Renal pelvis (tissue), 12 donors: ENCODE results near the gene HCFC2. TPM values are rescaled to one million over a fixed set of nuclear protein-coding genes. Genes with fewer than 3 reads are reported as not detected.
A peak's percentile ranks its signal among the peaks of the same experiment; 100 is the strongest.
"Not testable (repeated sequence)": the region's sequence is repeated elsewhere in the genome, so short reads cannot be mapped to it uniquely, and the experiment has no call there.

Source experiments
- DNase-seq: peaks from one replicate; pipeline ENCODE4 v3.0.0-alpha.2; 2013
- long read RNA-seq, 16 experiments: transcript quantifications; one replicate each; lab custom pipeline, GENCODE V29; 2026
- polyA plus RNA-seq, 3 donors: library from polyadenylated mRNA; unstranded; fragments of 120-200 nt; gene quantifications; one replicate each; pipeline ENCODE4 v1.2.1, GENCODE V29; 2013; ENCODE audit not compliant: insufficient read length in 3 of 3

HCFC2 gene
- polyA plus RNA-seq, result 10 to 100 TPM; 14.0 to 17.1 (median 16.8) TPM
- long read RNA-seq, donor 1, full-length matches to known transcripts, result 2 of 7 reads
- long read RNA-seq, donor 1, partial matches to known transcripts, result 5 of 7 reads
- long read RNA-seq, donor 1, other reads (novel, unspliced or antisense), result 0 of 7 reads
- long read RNA-seq, donor 2, full-length matches to known transcripts, result 1 of 7 reads
- long read RNA-seq, donor 2, partial matches to known transcripts, result 6 of 7 reads
- long read RNA-seq, donor 2, other reads (novel, unspliced or antisense), result 0 of 7 reads
- long read RNA-seq, donor 3, partial matches to known transcripts, result 5 of 6 reads
- long read RNA-seq, donor 3, other reads (novel, unspliced or antisense), result 0 of 6 reads
- long read RNA-seq, donor 4, full-length matches to known transcripts, result 2 of 2 reads
- long read RNA-seq, donor 4, partial matches to known transcripts, result 0 of 2 reads
- long read RNA-seq, donor 4, other reads (novel, unspliced or antisense), result 0 of 2 reads
- long read RNA-seq, donor 5, result 0 reads
- long read RNA-seq, donor 6, partial matches to known transcripts, result 25 of 68 reads
- long read RNA-seq, donor 6, other reads (novel, unspliced or antisense), result 43 of 68 reads
- long read RNA-seq, donor 7, full-length matches to known transcripts, result 4 of 4 reads
- long read RNA-seq, donor 7, partial matches to known transcripts, result 0 of 4 reads
- long read RNA-seq, donor 7, other reads (novel, unspliced or antisense), result 0 of 4 reads
- long read RNA-seq, donor 8, full-length matches to known transcripts, result 1 of 6 reads
- long read RNA-seq, donor 8, partial matches to known transcripts, result 5 of 6 reads
- long read RNA-seq, donor 8, other reads (novel, unspliced or antisense), result 0 of 6 reads
- long read RNA-seq, donor 9, full-length matches to known transcripts, result 2 of 2 reads
- long read RNA-seq, donor 9, partial matches to known transcripts, result 0 of 2 reads
- long read RNA-seq, donor 9, other reads (novel, unspliced or antisense), result 0 of 2 reads
- long read RNA-seq, donor 10, full-length matches to known transcripts, result 1 of 10 reads
- long read RNA-seq, donor 10, partial matches to known transcripts, result 9 of 10 reads
- long read RNA-seq, donor 10, other reads (novel, unspliced or antisense), result 0 of 10 reads
- long read RNA-seq, donor 11, full-length matches to known transcripts, result 1 of 8 reads
- long read RNA-seq, donor 11, partial matches to known transcripts, result 7 of 8 reads
- long read RNA-seq, donor 11, other reads (novel, unspliced or antisense), result 0 of 8 reads
- long read RNA-seq, donor 12, full-length matches to known transcripts, result 1 of 12 reads
- long read RNA-seq, donor 12, partial matches to known transcripts, result 11 of 12 reads
- long read RNA-seq, donor 12, other reads (novel, unspliced or antisense), result 0 of 12 reads
- long read RNA-seq, donor 13, result 0 reads
- long read RNA-seq, donor 14, result 0 reads
- long read RNA-seq, donor 15, full-length matches to known transcripts, result 7 of 7 reads
- long read RNA-seq, donor 15, partial matches to known transcripts, result 0 of 7 reads
- long read RNA-seq, donor 15, other reads (novel, unspliced or antisense), result 0 of 7 reads
- long read RNA-seq, donor 16, result 0 reads

DNA sequence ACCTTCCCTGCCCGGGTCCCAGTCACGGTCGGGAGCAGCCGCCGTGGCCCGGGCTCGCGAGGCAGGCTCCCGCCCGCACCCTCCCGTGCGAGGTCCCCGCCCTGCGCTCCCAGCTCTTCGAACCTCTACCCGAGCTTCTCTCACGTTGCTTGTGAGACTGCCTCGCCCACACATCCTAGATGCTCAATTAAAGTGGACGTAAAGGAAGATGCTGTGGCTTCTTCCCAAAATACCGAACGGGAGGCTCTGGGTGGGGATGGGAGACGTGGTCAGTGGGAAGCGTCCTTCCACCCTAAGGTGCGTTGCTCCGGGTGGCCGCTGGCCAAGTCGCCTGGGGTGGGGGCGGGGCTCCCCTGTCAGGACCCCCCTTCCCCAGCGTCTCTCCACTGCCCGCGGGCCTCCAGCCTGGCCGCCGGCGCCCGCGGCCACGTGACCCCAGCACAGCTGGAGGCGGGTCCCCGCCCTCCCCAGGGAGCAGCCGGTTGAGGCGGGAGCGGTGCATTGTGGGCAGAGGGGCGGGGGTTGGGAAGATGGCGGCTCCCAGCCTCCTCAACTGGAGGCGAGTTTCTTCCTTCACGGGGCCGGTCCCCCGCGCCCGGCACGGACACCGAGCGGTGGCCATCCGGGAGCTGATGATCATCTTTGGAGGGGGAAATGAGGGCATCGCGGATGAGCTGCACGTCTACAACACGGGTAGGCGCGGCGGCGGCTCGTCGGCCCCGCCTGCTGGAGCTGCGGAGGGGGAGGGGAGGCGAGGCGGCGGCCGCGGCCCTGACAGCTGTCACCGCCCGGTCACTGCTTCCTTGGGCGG, at the start of gene HCFC2:
Gene HCFC2 (plus strand): TSS at position 501 of the 811 bp plus-strand sequence. CDS start 30 bp downstream, at position 531.
- DNase-seq, result peak; percentile 90

DNA sequence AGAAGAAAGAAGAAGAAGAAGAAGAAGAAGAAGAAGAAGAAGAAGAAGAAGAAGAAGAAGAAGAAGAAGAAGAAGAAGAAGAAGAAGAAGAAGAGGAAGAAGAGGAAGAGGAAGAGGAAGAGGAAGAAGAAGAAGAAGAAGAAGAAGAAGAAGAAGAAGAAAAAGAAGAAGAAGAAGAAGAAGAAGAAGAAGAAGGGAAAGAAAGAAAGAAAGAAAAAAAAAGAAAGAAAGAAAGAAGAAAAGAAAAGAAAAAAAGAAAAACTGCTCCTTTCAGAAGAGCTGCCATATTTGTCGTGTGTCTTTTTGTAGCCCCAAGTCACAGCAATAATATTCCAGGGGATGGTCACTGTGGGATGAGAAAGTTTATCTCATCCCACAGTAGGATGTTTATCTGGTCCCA, 42.5 kb upstream of the HCFC2 start:
- not testable (repeated sequence) for DNase-seq

DNA sequence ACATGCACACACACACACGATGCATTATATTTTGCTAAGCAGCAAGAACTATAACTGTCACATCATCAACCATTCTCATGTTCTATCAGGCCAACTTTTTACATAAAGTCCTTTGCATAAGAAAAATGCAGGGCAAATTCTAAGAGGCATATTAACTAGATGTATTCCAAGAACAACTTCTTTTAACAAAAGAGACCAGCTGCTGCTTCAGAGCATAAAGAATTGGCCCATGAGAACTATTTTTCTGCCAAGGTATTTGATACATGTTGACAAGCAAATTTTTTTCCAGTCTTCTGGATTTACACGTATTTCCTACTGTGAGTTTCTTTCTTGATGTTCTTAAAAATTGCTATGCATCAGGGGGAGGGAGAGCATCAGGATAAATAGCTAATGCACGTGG, 41.5 kb upstream of the HCFC2 start:
- no peak for DNase-seq

DNA sequence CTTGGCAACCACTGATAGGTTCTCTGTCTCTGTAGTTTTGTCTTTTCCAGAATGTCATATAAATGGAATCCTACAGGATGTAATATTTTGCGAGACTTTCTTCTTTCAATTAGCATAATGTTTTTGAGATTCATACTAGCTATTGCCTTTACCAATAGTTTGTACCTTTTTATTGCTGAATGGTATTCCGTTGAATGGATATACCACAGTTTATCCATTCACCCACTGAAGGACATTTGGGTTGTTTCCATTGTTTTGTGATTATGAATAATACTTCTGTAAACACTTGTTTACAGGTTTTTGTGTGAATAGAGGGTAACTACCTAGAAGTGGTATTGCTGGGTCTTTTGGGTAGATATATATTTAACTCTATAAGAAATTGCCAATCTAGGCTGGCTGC, 40.6 kb upstream of the HCFC2 start:
- DNase-seq, result no peak

DNA sequence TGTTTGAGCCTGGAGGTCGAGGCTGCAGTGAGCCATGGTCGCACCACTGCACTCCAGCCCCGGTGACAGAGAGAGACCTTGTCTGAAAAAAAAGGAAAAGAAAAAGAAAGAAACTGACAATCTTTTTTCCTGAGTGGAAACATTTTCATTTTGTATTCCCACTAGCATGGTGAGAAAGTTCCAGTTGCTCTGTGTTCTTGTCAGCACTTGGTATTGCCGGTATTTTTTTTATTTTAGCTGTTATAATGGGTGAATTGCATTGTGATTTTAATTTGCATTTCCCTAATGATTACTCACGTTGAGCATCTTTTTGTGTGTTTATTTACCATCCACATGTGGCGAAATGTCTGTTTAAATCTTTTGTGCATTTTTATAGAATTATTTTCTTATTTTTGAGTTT, 40.0 kb upstream of the HCFC2 start:
- DNase-seq, result no peak

DNA sequence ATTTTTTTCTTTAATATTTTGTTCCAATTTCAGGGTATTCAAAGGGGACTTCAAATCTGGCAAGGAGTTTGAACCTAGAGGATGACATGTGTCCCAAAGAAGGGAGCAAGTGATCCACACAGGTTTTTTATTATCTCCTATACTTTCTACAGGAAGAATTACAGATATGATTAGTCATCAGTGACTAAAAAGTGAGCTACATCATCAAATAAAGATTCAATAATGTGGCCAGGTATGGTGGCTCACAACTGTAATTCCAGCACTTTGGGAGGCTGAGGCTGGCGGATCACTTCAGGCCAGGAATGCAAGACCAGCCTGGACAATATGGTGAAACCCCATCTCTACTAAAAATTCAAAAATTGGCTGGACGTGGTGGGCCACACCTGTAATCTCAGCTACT, 38.6 kb upstream of the HCFC2 start:
- no peak for DNase-seq

DNA sequence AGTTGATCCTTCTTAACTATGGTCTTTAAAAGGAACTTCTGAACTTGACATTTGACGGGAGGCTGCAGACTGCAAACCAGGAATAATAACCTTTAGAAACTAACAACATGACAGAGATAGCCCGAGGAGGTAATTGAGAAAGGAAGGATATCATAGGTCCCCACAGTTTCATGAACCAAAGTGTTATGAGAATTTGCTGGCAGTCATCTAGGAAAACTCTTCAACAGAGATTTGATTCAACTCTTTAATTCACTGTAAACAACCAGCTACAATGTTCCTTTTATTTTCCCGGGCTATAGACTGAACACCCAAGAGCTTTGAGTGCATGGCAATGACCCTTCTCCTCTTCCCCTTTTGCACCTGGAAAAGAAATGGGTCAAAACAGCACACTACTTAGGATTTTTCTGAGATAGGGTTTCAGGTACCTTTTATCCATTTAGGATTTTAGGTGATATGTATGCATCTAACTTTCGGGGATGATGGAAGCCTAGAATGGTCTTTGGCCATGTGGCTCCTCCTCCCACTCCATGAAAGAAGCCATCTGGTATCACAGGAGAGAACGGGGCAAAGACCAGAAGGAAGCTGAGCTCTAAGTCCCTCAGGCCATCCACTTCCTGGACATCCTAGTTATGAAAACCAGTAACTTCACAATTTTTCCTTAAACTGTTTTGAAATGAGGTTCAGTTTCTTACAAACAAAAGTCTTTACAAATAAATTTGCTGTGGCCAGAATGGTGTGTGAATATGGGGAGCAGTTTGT, 37.3 kb upstream of the HCFC2 start:
- no peak for DNase-seq

DNA sequence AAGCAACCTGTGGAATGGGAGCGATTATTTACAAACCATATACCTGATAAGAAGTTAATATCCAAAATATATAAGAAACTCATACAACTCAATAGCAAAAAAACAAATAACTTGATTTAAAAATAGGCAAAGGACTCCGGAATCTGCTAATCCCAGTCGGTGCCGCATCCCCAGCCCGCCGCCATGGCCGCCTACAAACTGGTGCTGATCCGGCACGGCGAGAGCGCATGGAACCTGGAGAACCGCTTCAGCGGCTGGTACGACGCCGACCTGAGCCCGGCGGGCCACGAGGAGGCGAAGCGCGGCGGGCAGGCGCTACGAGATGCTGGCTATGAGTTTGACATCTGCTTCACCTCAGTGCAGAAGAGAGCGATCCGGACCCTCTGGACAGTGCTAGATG, 33.7 kb upstream of the HCFC2 start:
- not testable (repeated sequence) for DNase-seq

DNA sequence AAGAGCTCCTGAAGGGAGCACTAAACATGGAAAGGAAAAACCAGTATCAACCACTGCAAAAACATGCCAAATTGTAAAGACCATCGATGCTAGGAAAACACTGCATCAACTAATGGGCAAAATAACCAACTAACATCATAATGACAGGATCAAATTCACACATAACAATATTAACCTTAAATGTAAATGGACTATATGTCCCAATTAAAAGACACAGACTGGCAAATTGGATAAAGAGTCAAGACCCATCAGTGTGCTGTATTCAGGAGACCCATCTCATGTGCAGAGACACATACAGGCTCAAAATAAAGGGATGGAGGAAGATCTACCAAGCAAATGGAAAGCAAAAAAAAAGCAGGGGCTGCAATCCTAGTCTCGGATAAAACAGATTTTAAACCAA, 28.2 kb upstream of the HCFC2 start:
- not testable (repeated sequence) for DNase-seq

DNA sequence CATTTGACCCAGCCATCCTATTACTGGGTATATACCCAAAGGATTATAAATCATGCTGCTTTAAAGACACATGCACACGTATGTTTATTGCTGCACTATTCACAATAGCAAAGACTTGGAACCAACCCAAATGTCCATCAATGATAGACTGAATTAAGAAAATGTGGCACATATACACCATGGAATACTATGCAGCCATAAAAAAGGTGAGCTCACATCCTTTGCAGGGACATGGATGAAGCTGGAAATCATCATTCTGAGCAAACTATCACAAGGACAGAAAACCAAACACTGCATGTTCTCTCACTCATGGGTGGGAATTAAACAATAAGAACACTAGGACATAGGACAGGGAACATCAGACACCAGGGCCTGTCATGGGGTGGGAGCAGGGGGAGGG, 24.6 kb upstream of the HCFC2 start:
- not testable (repeated sequence) for DNase-seq

DNA sequence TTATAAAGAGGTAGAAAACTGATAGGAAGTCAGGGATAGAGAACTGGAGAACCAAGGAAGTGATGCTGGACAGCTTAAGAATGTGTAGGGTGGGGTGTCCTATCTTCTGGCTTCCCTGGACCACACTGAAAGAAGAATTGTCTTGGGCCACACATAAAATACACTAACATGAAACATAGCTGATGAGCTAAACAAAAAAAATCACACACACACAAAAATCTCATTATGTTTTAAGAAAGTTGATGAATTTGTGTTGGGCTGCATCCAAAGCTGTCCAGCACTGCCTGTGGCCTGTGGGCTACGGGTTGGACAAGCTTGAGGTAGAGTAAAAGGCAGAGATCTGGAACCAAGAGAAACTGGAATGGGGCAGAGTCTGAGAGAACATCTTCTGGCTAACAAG, 21.8 kb upstream of the HCFC2 start:
- no peak for DNase-seq

DNA sequence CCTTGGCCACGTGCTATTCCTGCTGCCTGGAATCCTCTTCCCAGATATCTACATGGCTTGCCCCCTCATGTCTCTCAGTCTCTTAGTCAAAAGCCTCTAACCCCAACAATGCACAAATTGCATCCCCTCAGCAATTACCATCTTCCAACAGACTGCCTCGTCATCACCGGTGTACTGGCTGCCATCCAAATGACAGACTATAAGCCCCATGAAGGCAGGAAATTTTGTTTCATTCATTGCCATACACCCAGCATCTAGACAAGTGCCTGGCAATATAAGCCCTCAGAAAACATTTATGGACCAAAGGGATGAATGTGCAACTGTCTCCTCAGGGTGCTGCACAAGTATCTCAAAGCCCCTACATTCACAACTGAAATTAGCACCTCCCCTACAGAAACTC, 20.2 kb upstream of the HCFC2 start:
- no peak for DNase-seq

DNA sequence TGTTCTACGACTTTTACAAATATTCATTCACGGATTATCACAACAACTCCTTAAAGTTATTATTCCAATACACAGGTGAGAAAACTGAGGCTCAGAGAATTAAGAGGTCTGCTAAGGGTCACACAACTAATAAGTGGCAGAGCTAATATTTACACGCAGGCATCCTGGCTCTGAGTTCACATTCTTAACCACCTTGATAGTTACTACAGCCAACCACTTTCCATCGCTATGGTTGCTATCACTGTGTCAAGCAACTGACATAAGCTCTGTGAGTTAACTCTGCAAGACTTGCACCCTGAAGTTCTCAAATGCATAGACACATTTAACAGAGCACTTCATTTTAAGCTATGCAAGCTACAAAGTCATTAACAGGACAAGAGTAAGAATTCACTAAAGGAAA, 18.0 kb upstream of the HCFC2 start:
- no peak for DNase-seq

DNA sequence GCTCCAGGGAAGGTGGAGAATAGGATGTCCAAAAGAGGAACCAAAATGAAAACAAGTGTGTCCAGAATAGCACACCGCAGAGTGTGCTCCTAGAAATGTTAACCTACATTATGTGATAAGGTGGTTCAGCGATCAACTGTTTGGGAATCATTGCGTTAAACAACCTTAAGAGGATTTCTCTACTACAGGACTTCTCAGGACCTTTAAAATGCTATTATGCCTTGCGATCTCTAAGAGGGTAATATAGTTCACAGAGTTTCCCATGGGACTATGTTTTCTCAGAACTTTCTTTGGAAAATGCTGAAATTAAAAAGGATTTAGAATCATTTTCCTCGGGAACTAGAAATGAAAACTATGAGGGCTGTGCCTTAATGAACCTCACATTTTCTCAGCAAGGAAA, 16.2 kb upstream of the HCFC2 start:
- no peak for DNase-seq

DNA sequence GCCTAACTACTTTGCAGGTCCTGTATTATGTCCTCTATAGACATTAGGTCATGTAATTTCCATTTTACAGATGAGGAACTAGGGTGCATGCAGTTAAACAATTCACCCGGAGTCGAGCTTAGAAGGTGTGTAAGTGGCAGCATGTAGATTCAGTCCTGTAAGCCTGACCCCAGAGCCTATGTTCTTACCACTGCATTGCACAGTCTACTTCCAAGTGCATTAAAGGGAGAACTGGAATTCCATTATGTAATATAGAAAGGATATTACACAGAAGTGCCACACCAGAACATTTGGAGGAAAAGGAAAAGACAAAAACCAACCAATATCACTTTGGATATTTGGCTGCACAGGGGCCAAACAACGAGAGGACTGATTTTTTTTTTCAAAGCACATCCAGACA, 15.5 kb upstream of the HCFC2 start:
- DNase-seq, result no peak

DNA sequence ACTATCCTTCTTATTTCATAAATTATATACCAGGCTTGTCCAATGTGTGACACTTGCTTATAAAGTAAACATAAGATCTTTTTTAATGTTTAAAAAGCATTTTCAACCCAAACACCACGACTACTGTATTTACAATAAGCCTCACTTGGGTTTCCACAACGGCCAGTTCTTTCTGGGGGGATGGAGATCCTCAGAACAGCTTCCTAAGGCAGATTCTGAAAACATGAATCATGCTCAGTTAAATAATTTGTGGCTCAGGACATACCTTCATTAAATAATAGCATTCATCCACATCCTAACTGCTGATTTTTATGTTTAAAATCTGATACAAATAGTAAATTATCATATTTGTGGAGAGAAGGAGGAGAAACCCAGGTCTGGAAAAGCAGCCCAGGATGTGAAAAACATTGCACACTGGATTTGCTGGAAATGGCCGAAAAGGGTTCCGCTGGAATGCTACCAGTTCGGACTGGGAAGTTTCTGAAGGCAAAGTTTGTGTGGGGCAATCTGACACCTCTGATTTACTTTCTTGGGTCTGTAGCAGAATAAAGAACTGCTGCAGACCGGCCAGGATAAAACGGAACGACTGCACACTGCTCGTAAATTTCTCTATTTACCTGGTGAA, 14.9 kb upstream of the HCFC2 start:
- no peak for DNase-seq

DNA sequence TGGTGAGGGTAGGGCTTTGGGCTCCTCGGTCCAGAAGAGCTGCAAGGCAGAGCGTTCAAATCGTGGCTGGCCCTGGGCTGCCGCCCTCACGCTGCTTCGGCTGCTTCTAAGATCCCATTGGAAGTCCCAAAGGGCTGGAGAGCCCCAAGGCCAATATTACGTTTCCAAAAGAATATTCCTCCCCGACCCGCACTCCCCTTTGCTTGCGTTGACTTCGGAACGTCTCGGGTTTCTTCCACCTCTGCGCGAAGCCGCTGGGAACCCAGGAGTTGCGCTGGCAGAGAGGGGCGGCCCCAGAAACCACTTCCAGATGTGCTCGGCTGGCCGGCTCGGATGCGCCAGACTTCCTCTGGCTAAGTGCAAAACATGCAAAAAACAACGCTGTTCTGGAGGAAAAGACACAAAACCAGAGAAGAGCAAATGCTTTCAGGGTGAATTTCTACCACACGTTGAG, 14.4 kb upstream of the HCFC2 start, which contains the start of gene GLT8D2:
Gene GLT8D2 (minus strand): TSS at position 285 of the 454 bp plus-strand sequence. CDS start 30,539 bp downstream, outside the sequence.
- DNase-seq, result peak; percentile 40

DNA sequence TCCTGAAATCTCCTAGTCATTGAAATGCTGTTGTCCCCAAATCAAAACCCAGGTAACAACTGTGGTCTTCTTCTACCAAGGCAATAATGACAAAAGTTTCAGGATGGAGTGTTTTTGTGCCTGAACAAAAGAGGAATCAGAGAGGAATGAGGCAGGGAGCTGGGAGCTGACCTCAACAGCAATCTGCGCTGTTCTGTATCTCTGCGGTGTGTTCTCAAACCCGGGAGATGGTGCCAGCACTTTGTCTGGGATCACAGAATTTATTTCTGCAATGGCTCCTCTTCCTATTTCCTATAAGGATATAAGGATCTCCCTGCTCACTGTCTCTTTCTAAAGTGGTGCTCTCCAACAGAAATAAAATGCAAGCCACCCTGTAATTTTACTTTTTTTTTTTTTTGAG, 13.9 kb upstream of the HCFC2 start:
- DNase-seq, result no peak
